NCI-H1092 treated with DMSO at 0.1 percent for 48 hours (cell line): Measurements from ENCODE around the gene SBNO1.
"Not testable (repeated sequence)": the region's sequence is repeated elsewhere in the genome, so short reads cannot be mapped to it uniquely, and the experiment has no call there.

Source experiments
- DNase-seq: peaks from one replicate; lab custom pipeline; 2025; lab: John Stamatoyannopoulos, UW

The SBNO1 gene

GRCh38 chr12:123388951-123389559 lies 24.4 kb upstream of the SBNO1 start:
- DNase-seq = no peak

GRCh38 chr12:123388177-123388950 lies 23.7 kb upstream of the SBNO1 start:
- peak; percentile 13 for DNase-seq

- DNase-seq = no peak
Measured at GRCh38 chr12:123387508-123388176, 23.0 kb upstream of the SBNO1 start.

GRCh38 chr12:123385536-123385935 lies 20.9 kb upstream of the SBNO1 start:
- DNase-seq = not testable (repeated sequence)

GRCh38 chr12:123384994-123385376 lies 20.3 kb upstream of the SBNO1 start:
- no peak for DNase-seq

GRCh38 chr12:123384318-123384993 lies 19.8 kb upstream of the SBNO1 start:
- peak; percentile 37 for DNase-seq

GRCh38 chr12:123382684-123383083 lies 18.0 kb upstream of the SBNO1 start:
- no peak for DNase-seq

- no peak for DNase-seq
Measured at GRCh38 chr12:123379391-123379790, 14.7 kb upstream of the SBNO1 start.

GRCh38 chr12:123372415-123372814 lies 7.8 kb upstream of the SBNO1 start:
- DNase-seq = not testable (repeated sequence)

GRCh38 chr12:123371667-123372368 lies 7.2 kb upstream of the SBNO1 start:
- not testable (repeated sequence) for DNase-seq

GRCh38 chr12:123369229-123369628 lies 4.6 kb upstream of the SBNO1 start:
- no peak for DNase-seq

GRCh38 chr12:123368431-123368830 lies 3.8 kb upstream of the SBNO1 start:
- DNase-seq = not testable (repeated sequence)

GRCh38 chr12:123367511-123367910 lies 2.9 kb upstream of the SBNO1 start:
- DNase-seq = no peak

GRCh38 chr12:123365025-123365917 lies 624 bp upstream of the SBNO1 start:
- DNase-seq = peak; percentile 97

- DNase-seq = no peak
Measured at GRCh38 chr12:123363740-123364531, 711 bp downstream of the SBNO1 start.

- no peak for DNase-seq
Measured at GRCh38 chr12:123363390-123363739, 1.3 kb downstream of the SBNO1 start.

- DNase-seq = no peak
Measured at GRCh38 chr12:123358035-123358434, 6.6 kb downstream of the SBNO1 start.

GRCh38 chr12:123356159-123356670 lies 8.4 kb downstream of the SBNO1 start:
- DNase-seq = no peak

GRCh38 chr12:123354600-123354999 lies 10.0 kb downstream of the SBNO1 start:
- DNase-seq = no peak

- no peak for DNase-seq
Measured at GRCh38 chr12:123351349-123351748, 13.3 kb downstream of the SBNO1 start.
